ENCODE measurements around the gene CALB2.

- no peak for TF ChIP-seq CTCF (IDR thresholded peaks at IDR 0.05)
- TF ChIP-seq POLR2A (IDR thresholded peaks at IDR 0.05), result no peak
Measured at GRCh38 chr16:71338632-71339031, 19.9 kb upstream of the CALB2 start.
